Activated naive CD8-positive, alpha-beta T cell treated with anti-CD3 and anti-CD28 coated beads, Interleukin-2, amount 10 ng/mL, durations not matched to agents 7 days and 5 days (primary cell): ENCODE results near the gene PPP1R15A. TPM values are rescaled to one million over a fixed set of nuclear protein-coding genes. Genes with fewer than 3 reads are reported as not detected.
"Not testable (repeated sequence)": the region's sequence is repeated elsewhere in the genome, so short reads cannot be mapped to it uniquely, and the experiment has no call there.

Experiments
- ATAC-seq: fragments of 150-1000 bp; cut with Tn5 transposase; one replicate; pipeline ENCODE4 v1.10.0; 2021; ENCODE audit warnings: low read depth, moderate library complexity
- POLR2A ChIA-PET: fragments of 350-600 bp; sonication (Branson Sonifier 250); formaldehyde crosslinking; loops from one replicate; lab custom pipeline; 2021; ENCODE audit warnings: antibody characterized with exemption; lab: Charles Lee
- DNase-seq: peaks from one replicate; pipeline ENCODE4 v3.0.0; 2021
- H3K27ac Mint-ChIP-seq: one replicate; pipeline ENCODE4 v1.8.0; 2022; ENCODE audit warnings: mild to moderate bottlenecking, mixed read lengths
- H3K27me3 Mint-ChIP-seq: one replicate; pipeline ENCODE4 v1.8.0; 2022; ENCODE audit warnings: mild to moderate bottlenecking, moderate library complexity, mixed read lengths
- H3K36me3 Mint-ChIP-seq: one replicate; pipeline ENCODE4 v1.8.0; 2021; ENCODE audit warnings: mild to moderate bottlenecking, mixed read lengths
- H3K4me1 Mint-ChIP-seq: one replicate; pipeline ENCODE4 v1.8.0; 2021; ENCODE audit warnings: mixed read lengths
- H3K4me3 Mint-ChIP-seq: one replicate; pipeline ENCODE4 v1.8.0; 2022; ENCODE audit warnings: mild to moderate bottlenecking, moderate library complexity, mixed read lengths
- H3K9me3 Mint-ChIP-seq: one replicate; pipeline ENCODE4 v1.8.0; 2021; ENCODE audit warnings: mixed read lengths
- total RNA-seq, 2 experiments: library from RNA; stranded (reverse); gene quantifications; one replicate each; pipeline ENCODE4 v1.2.3, GENCODE V29; 2021

PPP1R15A gene
- total RNA-seq, 2 experiments from 2014 or later: 82.8 to 83.9 TPM

DNA sequence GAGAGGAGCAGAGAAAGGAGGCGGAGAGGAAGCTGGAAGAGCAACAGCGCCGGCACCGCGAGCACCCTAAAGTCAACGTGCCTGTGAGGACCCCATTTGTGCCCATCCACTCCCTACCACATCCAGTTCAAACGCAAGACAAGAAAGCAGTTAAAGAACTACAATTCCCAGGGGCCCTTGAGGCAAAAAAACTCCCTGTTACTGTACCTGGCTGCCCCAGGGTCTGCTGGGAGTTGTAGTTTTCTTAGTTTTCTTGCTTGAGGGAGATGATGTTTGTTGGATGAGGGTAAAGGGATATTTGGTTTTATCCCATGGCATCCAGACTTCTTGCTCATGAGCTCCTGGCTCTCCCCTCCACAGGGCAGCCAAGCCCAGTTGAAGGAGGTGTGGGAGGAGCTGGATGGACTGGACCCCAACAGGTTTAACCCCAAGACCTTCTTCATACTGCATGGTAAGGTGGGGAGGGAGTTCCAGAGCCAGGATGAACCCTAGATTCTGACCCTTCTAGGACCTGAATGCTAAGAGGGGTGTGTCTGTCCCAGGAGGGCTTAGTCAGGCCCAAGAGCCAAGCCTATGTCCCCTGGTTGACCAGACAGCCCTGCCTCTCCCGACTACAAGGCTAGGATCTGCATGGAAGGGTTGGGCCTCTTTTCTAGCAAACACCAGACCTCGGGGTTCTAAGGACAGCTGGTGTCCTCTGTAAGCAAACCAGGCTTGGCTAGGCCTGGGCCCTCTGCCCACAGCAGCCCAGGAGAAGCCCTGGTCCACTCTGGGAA, 41.1 kb downstream of the PPP1R15A start:
- ATAC-seq: peak; percentile 30
- H3K36me3 Mint-ChIP-seq: peaks cover 36% of the 10 kb centered on the region
- POLR2A ChIA-PET: interaction anchor here (0.7 to 1.1 kb wide), 2 partner anchors 14 to 58 kb away, joined by 3 to 4 read pairs; partner anchors contain the start of gene NUCB1
- H3K9me3 Mint-ChIP-seq: no peaks in the 10 kb centered on the region
- H3K27me3 Mint-ChIP-seq: no peaks in the 10 kb centered on the region
- no peak overlapping the region for H3K4me3 Mint-ChIP-seq
- no peak overlapping the region for H3K27ac Mint-ChIP-seq
- DNase-seq: no peak
- no peaks in the 10 kb centered on the region for H3K4me1 Mint-ChIP-seq

GRCh38 chr19:48914181-48914580, 42.0 kb downstream of the PPP1R15A start:
- H3K36me3 Mint-ChIP-seq: peaks cover 34% of the 10 kb centered on the region
- H3K4me1 Mint-ChIP-seq: no peaks in the 10 kb centered on the region
- POLR2A ChIA-PET: interaction anchor here (0.7 to 1.2 kb wide), 2 partner anchors 12 to 57 kb away, joined by 4 read pairs; no protein-coding TSS in a partner anchor
- peak overlapping the region; percentile 16 for H3K27ac Mint-ChIP-seq
- no peaks in the 10 kb centered on the region for H3K27me3 Mint-ChIP-seq
- H3K4me3 Mint-ChIP-seq: no peak overlapping the region
- ATAC-seq: no peak
- DNase-seq: no peak
- no peaks in the 10 kb centered on the region for H3K9me3 Mint-ChIP-seq

DNA sequence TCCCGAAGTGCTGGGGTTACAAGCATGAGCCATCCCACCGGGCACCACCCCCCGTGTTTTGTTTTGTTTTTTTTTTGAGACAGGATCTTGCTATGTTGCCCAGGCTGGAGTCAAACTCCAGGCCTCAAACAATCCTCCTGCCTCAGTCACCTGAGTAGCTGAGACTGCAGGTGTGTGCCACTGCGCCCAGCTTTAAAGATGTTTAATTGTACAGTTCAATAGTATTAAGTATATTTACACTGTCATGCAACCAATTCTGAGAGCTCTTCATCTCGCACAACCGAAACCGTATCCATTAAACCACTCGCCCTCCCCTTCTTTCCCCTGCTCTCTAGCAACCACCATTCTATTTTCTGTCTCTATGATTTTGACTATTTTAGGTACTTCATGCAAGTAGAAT, 43.5 kb downstream of the PPP1R15A start:
- no peaks in the 10 kb centered on the region for H3K9me3 Mint-ChIP-seq
- no peaks in the 10 kb centered on the region for H3K27me3 Mint-ChIP-seq
- DNase-seq: no peak
- POLR2A ChIA-PET: interaction anchor here (0.8 to 1.2 kb wide), 2 partner anchors 16 to 44 kb away, joined by 3 read pairs; partner anchors contain the start of genes NUCB1 and PPP1R15A
- H3K4me1 Mint-ChIP-seq: no peaks in the 10 kb centered on the region
- H3K4me3 Mint-ChIP-seq: no peak overlapping the region
- peaks cover 31% of the 10 kb centered on the region for H3K36me3 Mint-ChIP-seq
- H3K27ac Mint-ChIP-seq: no peak overlapping the region
- ATAC-seq: no peak

DNA sequence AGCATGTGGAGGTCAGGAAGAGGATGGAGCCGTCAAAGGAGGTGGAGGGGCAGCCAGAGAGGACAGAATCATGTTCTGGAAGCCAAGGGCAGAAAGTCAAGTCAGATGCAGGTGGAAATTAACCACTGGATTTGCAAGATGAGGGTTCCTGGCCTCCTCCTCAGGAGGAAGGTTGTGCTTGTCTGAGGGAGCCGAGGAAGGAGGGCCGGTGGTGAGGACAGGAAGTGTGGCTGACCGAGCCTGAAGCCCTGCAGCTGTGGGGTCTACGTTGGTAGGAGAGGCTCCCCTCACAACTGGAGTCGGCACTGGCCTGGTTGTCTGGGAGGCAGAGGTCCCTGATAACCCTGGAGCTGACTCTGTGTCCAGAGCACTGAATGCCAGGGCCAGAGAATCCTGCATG, 45.9 kb downstream of the PPP1R15A start:
- Mint-ChIP-seq H3K27me3 (no peaks in the 10 kb centered on the region), H3K9me3 (no peaks in the 10 kb centered on the region), H3K4me1 (no peaks in the 10 kb centered on the region), H3K27ac (peak overlapping the region; percentile 48), H3K4me3 (no peak overlapping the region), H3K36me3 (peaks cover 20% of the 10 kb centered on the region)
- POLR2A ChIA-PET: interaction anchor here (0.6 to 2.7 kb wide), 3 partner anchors 18 to 170 kb away, joined by 3 to 5 read pairs (median 5); partner anchors contain the start of genes GYS1, NUCB1 and RUVBL2
- no peak for DNase-seq
- no peak for ATAC-seq

- no peaks in the 10 kb centered on the region for H3K4me1 Mint-ChIP-seq
- no peak overlapping the region for H3K4me3 Mint-ChIP-seq
- H3K27ac Mint-ChIP-seq: peak overlapping the region; percentile 38
- no peaks in the 10 kb centered on the region for H3K27me3 Mint-ChIP-seq
- no peak for ATAC-seq
- peaks cover 19% of the 10 kb centered on the region for H3K36me3 Mint-ChIP-seq
- POLR2A ChIA-PET: interaction anchor here (0.8 to 2.7 kb wide), 3 partner anchors 14 to 74 kb away, joined by 3 to 7 read pairs (median 5); partner anchors contain the start of genes DHDH, GYS1, NUCB1 and RUVBL2
- H3K9me3 Mint-ChIP-seq: no peaks in the 10 kb centered on the region
- no peak for DNase-seq
Observed at GRCh38 chr19:48918801-48919247, 46.6 kb downstream of the PPP1R15A start.

- POLR2A ChIA-PET: interaction anchor here (0.6 to 2.7 kb wide), 3 partner anchors 14 to 40 kb away, joined by 5 to 7 read pairs (median 6); partner anchors contain the start of genes DHDH and NUCB1
- not testable (repeated sequence) for H3K4me1 Mint-ChIP-seq, ATAC-seq, H3K4me3 Mint-ChIP-seq, H3K27ac Mint-ChIP-seq, DNase-seq, H3K9me3 Mint-ChIP-seq, H3K27me3 Mint-ChIP-seq
- H3K36me3 Mint-ChIP-seq: peaks cover 17% of the 10 kb centered on the region
Observed at GRCh38 chr19:48919271-48919670, 47.0 kb downstream of the PPP1R15A start.

- no peaks in the 10 kb centered on the region for H3K9me3 Mint-ChIP-seq
- H3K36me3 Mint-ChIP-seq: peaks cover 15% of the 10 kb centered on the region
- no peak overlapping the region for H3K27ac Mint-ChIP-seq
- POLR2A ChIA-PET: no interaction called here
- no peak for ATAC-seq
- no peaks in the 10 kb centered on the region for H3K4me1 Mint-ChIP-seq
- no peak for DNase-seq
- H3K4me3 Mint-ChIP-seq: no peak overlapping the region
- no peaks in the 10 kb centered on the region for H3K27me3 Mint-ChIP-seq
Observed at GRCh38 chr19:48920949-48921348, 48.7 kb downstream of the PPP1R15A start.

DNA sequence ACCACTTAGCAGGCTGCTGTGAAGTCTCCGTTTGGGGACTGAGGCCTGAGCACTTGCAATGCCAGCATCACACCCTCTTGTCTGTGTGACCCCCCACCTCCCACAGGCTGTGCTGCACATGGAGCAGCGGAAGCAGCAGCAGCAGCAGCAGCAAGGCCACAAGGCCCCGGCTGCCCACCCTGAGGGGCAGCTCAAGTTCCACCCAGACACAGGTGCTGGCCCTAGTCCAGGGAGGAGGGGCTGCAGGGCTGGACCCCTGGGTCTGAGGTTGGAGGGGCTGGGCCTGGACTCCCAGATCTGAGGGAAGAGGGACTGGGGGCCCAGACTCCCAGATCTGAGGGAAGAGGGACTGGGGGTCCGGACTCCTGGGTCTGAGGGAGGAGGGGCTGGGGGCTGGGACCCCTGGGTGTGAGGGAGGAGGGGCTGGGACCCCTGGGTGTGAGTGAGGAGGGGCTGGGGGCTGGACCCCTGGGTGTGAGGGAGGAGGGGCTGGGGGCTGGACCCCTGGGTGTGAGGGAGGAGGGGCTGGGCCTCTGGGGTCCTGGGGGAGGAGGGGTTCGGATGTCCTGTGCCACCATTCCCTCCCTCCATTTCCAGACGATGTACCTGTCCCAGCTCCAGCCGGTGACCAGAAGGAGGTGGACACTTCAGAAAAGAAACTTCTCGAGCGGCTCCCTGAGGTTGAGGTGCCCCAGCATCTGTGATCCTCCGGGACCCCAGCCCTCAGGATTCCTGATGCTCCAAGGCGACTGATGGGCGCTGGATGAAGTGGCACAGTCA, 49.7 kb downstream of the PPP1R15A start:
- no peak overlapping the region for H3K27ac Mint-ChIP-seq
- no peak overlapping the region for H3K4me3 Mint-ChIP-seq
- ATAC-seq: no peak
- no peaks in the 10 kb centered on the region for H3K9me3 Mint-ChIP-seq
- POLR2A ChIA-PET: no interaction called here
- H3K36me3 Mint-ChIP-seq: peaks cover 13% of the 10 kb centered on the region
- no peak for DNase-seq
- H3K4me1 Mint-ChIP-seq: peaks cover 3% of the 10 kb centered on the region
- no peaks in the 10 kb centered on the region for H3K27me3 Mint-ChIP-seq

GRCh38 chr19:48922548-48923490, 50.6 kb downstream of the PPP1R15A start:
- POLR2A ChIA-PET: no interaction called here
- Mint-ChIP-seq H3K4me1 (peaks cover 5% of the 10 kb centered on the region), H3K4me3 (no peak overlapping the region), H3K9me3 (no peaks in the 10 kb centered on the region), H3K27ac (no peak overlapping the region), H3K36me3 (peaks cover 12% of the 10 kb centered on the region), H3K27me3 (no peaks in the 10 kb centered on the region)
- DNase-seq: no peak
- ATAC-seq: no peak

- no peaks in the 10 kb centered on the region for H3K9me3 Mint-ChIP-seq
- peaks cover 5% of the 10 kb centered on the region for H3K4me1 Mint-ChIP-seq
- peaks cover 3% of the 10 kb centered on the region for H3K27me3 Mint-ChIP-seq
- H3K27ac Mint-ChIP-seq: no peak overlapping the region
- H3K36me3 Mint-ChIP-seq: peaks cover 6% of the 10 kb centered on the region
- H3K4me3 Mint-ChIP-seq: no peak overlapping the region
- POLR2A ChIA-PET: interaction anchor here (0.8 to 1.3 kb wide), 3 partner anchors 10 to 26 kb away, joined by 3 to 5 read pairs (median 4); partner anchors contain the start of gene NUCB1
- DNase-seq (no peak), ATAC-seq (no peak)
Observed at GRCh38 chr19:48925240-48925843, 53.1 kb downstream of the PPP1R15A start.
